ENCODE results near the gene RTP5.
A peak's percentile ranks its signal among the peaks of the same experiment; 100 is the strongest.

The RTP5 gene

GRCh38 chr2:241888641-241889040 lies 19.1 kb downstream of the RTP5 start:
- DNase-seq (ENCODE audit: insufficient read length, low spot score) (no peak), FAIRE-seq (no peak)
- TF ChIP-seq CTCF (IDR thresholded peaks at IDR 0.05; ENCODE audit: insufficient read depth, missing control alignments): no peak

- no peak for TF ChIP-seq CTCF (IDR thresholded peaks at IDR 0.05; ENCODE audit: insufficient read depth, missing control alignments)
- FAIRE-seq: no peak
- DNase-seq (ENCODE audit: insufficient read length, low spot score): no peak
These were observed 21.2 kb downstream of the RTP5 start for GRCh38 chr2:241890524-241891235.

GRCh38 chr2:241891315-241891987 lies 21.9 kb downstream of the RTP5 start:
- TF ChIP-seq CTCF (IDR thresholded peaks at IDR 0.05; ENCODE audit: insufficient read depth, missing control alignments): no peak
- DNase-seq (ENCODE audit: insufficient read length, low spot score): no peak
- FAIRE-seq: no peak

- no peak for DNase-seq (ENCODE audit: insufficient read length, low spot score)
- no peak for TF ChIP-seq CTCF (IDR thresholded peaks at IDR 0.05; ENCODE audit: insufficient read depth, missing control alignments)
These were observed 22.4 kb downstream of the RTP5 start for GRCh38 chr2:241891988-241892298.

GRCh38 chr2:241892299-241893137 lies 23.0 kb downstream of the RTP5 start:
- peak; percentile 85 for DNase-seq (ENCODE audit: insufficient read length, low spot score)
- no peak for TF ChIP-seq CTCF (IDR thresholded peaks at IDR 0.05; ENCODE audit: insufficient read depth, missing control alignments)
- FAIRE-seq: peak; percentile 56

More at GRCh38 chr2:241891988-241892298, 22.4 kb downstream of the RTP5 start:
- no peak for FAIRE-seq

GRCh38 chr2:241893265-241893664 lies 23.7 kb downstream of the RTP5 start:
- no peak for DNase-seq (ENCODE audit: insufficient read length, low spot score)
- FAIRE-seq: no peak
- no peak for TF ChIP-seq CTCF (IDR thresholded peaks at IDR 0.05; ENCODE audit: insufficient read depth, missing control alignments)

Data from D721Med (cell line).